ENCODE data around the gene CACNA2D2.

CACNA2D2 gene

DNA sequence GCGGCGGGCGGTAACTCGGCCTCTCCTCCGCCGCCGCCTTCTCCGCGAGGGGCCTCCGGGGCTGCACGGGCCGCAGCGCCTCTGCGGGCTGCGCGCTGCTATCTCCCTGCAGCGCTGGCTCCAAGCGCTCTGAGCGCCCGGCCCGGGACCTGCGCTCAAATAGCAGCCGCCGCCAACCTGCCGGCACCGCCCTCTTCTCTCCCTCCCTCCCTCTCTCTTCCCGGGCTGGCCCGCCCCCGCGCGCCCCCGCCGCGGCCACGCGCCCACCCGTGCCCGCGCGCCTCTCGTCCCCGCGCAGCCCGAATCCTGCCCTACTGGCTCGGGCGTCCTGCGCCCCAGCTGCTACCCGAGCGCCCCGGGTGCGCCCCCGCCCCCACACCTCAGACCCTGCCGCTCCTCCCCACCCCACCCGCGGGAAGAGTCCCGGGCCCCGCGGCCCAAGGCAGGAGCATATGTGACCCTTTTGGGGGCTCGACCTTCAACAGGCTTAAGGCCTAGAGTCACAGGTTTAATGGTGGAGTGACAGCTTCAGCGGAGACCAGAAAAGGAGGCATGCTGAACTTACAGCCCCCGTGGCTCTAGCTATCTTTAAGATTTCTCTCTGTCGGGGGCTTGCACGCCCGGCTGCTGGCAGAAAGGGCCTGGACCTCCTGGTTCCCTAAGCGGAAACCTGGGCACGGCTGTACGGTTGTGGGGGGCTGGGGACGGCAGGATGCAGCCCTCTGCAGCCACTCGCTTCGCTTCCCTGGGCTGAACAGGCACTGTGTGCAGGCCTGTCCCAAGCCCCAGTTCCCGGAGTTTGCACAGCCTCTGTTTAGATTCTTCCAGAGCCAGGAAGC is at the start of gene CACNA2D2:
CACNA2D2 (minus strand) TSS at position 131 of the 839 bp plus-strand sequence. CDS start 211 bp downstream, outside the sequence.
- DNase-seq = peak; percentile 72

DNA sequence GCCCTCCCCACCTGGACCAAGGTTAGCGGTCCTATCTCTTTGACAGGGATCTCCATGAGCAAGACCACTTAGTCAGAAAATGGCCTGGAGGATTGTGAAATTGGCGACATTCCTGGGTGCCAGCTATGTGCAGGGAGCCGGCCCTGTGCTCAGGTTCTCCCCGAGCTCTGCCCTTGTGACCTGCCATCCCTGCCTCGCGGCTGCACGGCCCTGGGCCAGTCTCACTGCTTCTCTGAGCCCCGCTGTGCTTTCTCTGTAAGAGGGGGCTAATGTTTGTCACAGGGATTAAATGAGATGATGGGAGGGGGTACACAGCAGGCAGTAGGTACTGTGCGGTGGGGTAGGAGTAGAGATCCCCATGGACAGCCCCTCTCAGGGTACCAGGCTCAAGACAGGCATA is 49.2 kb upstream of the CACNA2D2 start:
- no peak for DNase-seq

DNA sequence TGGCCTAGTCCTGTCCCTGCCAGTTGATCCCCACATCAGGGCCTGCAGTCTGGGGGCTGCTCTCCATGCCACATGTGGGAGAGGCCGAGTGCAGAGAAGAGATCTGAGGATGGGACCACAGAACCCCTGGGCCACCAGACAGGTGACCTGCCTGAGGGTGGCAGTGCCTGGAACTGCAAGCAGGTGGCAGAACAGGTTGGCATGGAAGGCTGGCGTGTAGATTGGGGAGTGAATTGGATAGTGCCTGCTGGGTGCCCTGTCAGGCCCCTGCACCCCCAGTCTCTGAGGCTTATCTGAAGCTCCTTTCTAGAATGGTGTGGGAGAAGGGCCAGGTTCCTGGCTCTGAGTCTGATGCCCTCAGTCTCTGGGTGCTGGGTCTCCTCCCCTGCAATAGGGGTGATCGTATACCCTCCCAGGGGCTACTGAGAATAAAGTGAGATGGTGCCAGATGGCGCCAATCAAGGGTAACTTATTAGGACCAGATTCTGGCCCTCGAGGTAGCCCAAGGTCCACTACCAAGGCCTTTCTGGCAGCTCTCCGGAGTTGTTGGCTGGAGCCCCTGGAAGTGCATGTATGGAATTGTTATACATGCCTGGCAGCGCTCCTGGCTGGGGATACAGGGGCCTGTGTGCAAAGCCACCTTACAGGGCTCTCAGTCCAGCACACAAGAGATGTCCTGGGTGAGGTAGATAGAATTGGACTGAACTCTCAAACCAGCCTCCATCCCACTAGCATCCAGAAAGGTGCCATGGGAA is 48.4 kb upstream of the CACNA2D2 start:
- no peak for DNase-seq

DNA sequence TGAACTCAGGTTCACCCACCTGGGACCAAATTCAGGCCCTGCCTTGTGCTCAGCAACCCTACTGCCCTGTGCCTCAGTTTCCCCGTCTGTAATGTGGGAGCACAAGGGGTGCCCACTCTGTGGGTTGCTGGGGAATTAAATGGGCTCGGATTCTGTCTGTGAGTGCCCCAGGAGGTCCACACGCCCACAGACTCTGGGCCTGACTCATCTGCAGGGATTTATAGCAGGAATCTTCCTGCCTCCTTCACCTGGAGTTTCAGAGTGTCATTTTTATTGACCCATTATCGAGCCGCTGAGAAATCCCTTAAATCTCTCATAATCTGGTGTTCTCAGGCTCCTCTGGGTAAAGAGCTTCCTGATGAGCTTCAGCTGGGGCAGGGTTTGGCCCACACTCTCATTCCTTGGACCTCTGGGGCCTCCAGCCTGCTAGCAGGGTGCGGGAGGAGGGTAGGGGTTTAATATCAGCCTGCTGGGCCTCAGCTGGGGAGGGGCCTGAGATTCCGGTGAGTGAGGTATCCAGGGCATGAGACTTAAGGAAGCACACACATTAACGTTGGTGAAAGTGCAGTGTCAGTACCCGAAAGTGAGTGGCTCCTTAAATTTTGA is 47.7 kb upstream of the CACNA2D2 start:
- no peak for DNase-seq

DNA sequence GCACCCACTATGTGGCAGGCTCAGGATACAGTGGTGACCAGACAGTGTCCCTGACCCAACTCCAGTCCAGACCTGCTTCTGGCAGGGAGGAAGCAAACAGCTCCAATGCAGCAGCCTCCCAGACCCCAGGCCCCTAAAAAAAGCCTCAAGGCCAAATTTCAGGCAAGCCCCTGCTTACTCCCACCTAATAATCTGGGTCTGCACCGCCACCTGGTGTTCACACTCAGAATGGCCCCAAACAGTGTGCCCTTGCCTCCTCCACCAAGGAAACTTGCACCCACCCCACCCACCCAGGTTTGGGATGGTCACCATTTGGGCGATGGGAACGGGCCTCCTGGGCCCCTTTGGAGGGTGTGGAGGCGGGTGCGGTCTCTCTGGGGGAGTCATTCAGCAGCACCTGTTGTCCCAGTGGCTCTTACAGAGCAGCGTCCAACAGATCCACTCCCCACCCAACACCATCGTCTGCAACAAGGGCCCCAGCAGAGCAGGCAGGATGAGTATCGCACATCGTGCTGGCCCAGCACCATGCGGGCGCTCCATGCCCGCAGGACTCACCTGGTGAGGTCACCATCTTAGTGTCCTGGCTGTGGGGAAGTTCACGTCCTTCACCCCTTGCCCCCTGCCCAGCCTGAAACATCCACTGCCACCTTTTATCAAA is 46.8 kb upstream of the CACNA2D2 start:
- peak; percentile 79 for DNase-seq

DNA sequence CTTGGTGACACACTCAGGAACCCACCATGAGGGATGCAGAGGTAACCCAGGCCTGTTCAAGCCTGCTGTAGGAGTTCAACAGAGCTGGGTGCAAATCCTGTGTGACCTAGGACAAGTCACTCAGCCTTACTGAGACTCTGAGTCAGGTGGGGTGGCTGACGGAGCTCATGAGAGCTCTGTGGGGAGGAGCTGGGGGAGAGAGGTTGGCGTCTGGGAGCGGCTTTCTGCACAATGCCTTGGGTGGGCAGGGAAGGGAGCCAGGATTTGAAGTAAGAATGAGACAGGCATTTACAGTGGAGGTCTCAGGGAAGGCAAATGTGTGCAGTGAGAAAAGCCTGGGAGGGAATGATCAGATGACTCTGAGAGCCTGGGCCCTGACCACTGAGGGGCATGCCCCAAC is 45.8 kb upstream of the CACNA2D2 start:
- DNase-seq = no peak

DNA sequence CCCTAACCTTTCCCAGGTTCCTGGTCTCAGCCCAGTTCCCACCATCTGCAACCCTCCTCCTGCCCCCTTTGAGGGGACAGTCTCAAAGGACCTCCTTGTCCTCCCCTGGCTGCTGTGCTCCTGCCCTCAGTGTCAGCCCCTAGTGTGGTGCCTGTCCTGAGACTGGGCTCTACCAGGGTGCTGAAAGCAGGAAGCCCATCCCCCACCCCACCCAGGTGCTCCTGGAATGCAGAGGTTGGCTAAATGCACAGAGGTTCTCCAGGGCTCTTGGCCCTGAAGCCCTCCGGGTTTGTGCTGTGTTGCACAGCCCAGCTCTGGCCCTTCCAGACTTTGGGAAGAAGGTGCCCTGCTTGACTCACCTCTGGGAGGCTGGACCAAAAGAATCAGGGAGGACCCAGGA is 42.3 kb upstream of the CACNA2D2 start:
- no peak for DNase-seq

DNA sequence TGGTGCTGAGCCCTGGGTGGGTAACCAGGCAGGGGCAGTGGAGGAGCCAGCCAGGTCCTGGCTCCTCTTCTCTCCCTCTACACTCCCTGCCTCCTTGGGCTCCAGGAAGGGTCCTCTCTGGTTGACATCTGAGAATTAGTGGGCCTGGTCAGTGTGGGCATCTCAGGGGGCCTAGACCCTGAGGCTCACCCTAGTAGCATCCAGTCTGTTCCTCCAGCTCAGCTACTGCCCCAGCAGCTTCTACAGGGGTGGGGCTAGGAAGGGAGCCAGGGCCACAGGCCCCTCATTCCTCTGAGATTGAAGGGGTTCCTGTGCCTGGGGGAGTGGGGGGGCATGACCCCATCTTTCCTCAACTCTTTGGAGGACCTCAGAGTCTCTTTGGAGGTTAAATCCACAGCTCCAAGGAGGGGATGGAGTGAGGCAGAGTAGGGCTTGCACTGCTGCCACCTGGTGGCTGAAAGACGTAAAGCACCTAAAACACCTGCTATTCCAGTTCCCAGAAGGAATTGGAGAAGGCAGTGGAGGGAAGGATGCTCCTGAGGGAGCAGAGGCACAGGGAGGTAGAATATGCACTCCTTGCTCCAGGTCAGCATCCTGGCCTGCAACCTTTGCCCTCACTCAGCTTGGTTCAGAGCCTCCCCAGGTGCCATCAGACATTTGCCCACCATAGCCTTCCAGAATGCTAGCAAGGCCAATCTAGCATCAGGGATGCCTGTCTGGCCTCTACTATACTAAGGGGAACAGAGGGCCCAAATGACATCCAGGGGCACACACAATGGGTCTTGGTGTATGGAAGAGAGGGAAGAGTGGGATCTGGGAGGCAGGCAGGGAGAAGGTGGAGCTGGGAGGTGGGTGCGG is 39.0 kb upstream of the CACNA2D2 start:
- DNase-seq = peak; percentile 82

DNA sequence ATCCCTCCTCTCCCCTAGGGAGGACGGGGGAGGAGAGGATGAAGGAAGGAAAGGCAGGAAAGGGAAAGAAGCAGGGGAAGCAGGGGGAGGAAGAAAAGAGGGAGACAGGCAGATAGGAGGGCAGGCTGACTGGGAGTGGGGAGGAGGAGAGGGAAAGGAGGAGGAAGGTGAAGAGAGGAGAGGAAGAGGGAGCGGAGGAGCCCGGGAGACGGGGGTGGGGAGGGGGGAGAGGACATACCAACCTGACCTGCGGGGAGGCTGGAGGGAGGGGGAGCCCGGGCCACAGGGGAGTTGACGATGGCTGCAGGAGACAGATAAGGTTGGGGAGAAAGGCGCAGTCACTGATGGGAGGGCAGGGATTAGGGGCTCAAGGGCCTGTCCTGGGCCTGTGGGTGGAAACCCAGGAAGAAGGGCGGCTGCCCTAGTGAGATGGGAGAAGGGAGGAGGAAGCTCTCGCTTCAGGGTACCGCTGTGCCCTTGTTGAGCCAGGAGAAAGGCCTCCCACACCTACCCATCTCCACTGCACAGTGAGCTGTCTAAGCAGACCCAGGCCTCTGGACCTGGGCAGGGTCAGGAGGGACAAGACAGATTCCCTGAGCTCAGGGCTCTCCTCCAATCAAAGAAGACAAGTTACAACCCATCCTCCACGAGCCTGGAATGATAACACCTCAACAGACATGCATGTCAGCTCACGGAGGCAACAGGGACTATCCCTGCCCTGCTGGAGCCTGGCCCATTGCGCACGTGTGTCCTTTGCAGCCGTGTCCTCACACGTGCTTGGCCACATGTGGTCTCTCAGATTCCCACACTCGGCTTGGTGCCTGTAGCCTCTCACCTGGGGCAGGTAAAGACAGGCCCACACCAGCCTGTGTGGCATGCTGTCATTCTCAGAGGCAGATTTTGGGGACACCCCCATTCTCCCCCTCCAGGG is 36.2 kb upstream of the CACNA2D2 start:
- DNase-seq = no peak

DNA sequence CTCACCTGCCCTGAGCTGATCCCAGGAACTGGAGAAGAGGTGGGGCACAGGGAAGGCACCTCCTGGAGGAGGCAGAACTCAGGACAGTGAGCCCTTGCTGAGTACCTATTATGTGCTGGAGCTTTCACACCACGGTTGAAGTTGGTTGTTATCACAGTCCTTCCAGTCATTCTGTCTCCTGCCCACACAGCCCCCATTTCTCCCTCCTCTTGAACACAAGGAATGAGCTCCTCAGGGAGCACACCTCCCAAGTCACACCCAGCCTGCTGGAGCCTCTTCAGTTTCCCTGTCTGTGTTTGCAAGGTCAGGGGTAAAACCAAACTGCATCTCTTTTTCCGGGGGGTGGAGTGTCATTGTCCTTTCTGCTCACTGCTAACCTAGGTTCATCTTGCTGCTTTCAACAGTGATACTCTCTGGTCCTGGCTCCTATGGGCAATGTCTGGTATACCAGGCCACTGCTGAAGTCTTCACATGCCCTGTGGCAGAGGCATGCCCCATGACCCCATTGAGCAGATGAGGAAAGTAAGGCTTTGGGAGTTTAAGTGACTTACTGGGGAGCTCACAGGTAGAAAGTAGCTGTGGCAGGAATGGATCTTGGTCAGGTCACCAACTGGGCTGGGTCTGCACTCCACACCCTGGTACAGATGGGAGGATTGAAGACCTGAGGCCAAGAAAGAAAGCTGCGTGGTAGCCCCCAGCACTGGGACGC is 34.1 kb upstream of the CACNA2D2 start:
- DNase-seq = no peak

DNA sequence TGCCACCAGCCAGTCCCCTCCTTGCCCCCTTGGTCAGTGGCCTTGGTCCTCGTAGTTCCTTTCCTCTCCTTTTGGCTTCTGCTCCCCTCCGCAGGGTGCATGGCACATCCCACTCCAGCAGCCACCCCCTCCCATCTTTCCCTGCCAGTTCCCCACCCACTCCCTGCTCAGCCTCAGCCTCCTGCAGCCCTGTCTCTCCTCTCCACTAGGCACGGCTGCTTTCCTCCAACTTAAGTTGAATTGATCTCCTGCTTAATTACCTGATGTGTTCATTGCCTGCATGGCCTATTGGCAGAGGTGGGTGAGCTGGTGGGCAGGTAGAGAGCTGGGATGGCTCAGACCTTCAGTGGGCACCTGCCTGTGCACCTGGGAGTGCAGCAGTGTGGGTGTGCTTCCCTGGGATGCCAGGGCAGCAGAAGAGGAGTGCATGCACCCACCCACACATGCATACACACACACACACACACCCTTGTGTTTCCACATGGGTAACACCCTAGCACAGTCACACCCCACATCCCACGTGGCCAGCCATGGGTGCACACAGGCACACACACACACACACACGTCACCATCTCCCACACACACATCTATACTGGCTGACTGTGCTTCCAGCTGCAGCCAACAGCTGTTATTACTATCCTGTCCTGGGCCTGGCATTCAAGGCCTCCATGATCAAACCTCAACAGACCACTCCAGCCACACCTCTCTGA is 33.2 kb upstream of the CACNA2D2 start:
- DNase-seq = no peak

DNA sequence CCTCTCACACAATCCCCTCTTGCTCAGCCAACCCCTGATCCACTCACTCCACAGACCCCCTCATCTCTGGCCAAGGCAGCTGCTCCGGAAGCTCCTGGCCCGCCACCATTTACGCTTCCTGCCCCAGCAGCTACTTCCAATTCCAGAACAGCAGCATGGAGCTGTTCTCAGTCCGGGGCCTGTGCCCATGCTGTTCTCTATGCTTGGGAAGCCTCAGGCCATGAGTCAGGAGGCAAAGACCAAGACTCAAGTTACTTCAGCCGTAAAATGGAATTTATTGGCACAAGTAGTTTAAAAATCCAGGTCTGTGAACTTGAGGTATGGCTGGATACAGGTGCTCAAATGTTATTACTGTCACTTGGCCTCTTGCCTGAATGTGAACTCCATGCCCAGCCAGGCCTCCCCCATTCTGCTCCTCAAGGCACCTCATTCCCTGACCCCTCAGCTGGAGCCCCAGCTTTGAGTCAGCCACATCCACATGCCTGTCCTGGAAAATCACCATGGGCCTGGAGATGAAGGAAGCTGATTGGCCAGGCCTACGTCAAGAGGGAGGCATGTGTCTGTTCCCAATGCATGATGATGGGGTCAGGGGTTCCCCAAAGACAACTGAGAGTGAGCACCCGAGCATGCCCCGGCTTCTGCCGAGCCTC is 31.4 kb upstream of the CACNA2D2 start:
- no peak for DNase-seq

DNA sequence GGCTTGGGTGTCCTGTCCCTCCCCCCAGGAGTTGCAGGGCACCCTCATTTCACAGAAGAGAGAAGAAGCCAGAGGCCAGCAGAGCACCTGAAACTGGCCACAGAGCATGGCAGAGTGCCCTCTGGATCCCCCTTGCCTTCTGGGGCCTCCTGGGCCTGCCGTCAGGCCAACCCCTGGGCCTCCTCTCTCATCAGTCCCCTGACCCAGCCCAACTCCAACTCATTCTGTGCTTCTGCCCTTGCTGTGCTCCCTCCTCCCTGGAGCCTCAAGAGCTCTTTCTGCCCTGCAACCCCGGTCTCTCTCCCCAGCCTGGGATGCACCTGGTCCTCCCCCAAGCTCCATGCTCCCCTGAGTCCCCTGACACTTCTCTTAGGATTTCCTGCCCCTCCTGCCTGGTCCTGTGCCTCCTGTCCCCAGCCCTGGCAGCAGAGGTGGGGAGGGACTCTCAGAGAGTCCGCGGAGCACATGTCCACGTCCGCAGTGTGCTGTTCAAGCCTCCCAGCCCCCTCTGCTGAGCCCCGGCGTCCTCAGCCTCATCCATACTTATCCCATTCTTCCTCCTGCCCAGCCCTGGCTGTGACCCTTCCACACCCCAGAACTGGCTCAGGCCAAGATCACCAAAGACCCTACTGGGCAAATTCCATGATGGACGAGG is 30.5 kb upstream of the CACNA2D2 start:
- DNase-seq = no peak

DNA sequence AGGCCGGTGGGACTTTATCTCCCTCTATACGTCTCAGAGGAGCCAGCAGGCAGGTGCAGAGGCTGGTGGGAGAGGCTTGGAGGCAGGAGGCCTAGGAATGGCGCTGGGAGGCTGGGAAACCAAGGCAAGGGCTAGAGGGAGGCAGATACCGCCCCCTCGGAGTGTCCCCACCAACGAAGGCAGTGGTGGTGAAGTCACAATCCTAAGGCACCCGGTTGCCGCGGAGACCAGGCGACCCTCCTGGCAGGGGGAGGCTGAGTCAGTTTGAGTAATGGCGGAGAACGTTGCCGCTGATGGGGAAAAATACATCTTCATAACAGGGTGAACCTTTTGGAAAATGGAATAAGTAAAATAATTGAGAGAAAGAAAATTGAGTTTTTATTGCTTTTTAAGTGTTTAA is 29.9 kb upstream of the CACNA2D2 start:
- no peak for DNase-seq

DNA sequence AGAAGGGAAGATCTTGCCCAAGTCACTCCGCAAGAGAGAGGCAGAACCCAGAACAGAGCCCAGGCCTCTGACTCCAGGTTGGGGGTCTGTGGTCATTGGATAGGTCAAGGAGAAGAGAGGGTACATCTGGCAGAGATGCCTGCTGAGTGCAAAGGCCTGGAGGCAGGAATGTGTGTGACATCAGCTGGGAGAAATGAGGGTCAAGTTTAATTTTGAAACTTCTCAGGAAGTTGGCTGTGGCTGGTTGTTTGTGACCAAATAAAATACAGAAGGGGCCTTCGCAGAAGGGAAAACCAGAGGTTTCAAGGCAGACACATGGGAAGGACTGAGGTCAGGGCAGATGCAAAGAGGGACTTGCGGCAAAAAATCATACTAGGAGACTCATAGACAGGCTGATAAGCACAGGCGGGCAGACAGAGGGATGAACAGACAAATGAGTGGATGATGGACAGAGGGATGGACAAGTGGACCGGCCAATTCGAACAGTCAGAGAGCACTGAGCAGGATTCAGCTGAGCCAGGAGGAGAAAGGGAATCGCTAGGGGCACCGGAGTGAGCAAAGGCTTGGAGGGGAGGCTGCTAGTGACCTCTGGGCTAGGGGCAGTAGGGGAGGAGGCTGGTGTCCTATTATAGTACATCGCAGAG is 28.8 kb upstream of the CACNA2D2 start:
- DNase-seq = no peak

DNA sequence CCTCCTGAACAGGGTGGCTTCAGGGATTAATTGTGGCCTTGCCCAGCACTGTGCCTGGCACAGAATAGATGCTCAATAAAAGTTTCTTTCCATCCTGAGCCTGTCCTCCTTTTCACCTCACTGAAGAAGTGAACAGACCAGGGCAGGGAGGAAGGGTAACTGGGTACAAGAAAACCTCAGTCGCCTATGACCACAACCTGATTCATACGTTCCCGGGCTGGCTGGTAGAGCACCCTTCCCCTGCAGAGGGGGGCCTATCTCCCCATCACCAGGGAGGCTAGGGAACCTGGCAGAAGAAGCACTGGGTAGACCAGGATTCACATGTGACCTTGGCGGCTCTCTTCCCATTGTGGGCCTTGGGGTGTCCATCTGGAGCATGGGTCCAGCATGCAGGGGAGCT is 27.8 kb upstream of the CACNA2D2 start:
- no peak for DNase-seq

DNA sequence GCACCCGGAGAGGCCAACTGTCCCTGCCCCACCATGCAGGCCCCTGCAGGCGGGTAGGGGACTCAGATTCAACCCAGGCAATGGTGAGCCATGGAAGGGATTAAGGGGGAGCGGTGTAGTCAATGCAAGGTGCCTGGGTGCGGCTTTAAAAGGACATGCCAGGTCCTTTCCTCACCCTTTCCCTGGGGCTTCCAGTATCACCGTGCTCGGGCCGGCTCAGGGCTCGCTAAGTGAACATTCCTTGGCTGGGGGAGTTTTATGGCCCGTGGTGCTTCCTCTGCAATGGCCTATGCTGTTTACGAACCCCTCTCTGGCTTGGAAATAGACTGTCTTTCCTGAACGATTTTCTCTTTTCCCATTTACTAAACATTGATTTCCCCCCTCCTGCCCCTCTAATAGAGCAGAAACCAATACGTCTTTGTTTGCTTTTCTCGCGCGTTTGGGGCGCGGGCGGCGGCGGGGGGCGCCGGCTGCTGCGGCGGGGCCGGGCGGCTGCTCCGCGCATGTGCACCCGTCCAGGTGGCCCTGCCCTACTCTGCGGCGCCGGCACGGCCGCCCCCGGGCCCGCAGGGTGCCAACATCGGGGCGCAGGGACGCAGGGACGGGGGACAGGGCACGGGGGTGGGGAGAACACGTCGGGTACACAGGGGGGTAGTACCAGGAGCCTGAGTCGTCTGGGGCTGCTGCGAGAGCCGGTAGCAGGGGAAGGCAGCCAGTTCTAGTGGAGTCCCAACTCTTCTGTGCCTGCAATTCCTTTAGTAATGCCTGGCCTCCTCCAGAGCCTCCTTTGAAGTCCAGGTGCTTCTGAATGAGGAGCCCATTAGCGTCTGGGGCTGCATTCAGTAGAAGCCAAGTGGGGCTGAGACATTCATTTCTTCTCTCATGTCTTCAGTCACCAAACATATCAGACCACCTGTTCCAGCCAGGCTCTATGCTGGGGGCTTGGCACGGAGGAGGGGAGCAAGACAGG is 26.9 kb upstream of the CACNA2D2 start:
- no peak for DNase-seq
